K562 (cell line): Measurements from ENCODE around the gene PALMD. TPM values are rescaled to one million over a fixed set of nuclear protein-coding genes. Genes with fewer than 3 reads are reported as not detected.

Experiments
- CBFB ChIP-seq: sonication (generic); formaldehyde crosslinking; IDR thresholded peaks from 2 replicates; pipeline ENCODE4 v1.4.0; 2020; ENCODE audit warnings: mild to moderate bottlenecking, missing genetic modification reagents
- E2F3 ChIP-seq: fragments of 250-450 bp; sonication (Bioruptor Pico); IDR thresholded peaks from 2 replicates; pipeline ENCODE4 v1.4.0; 2020; ENCODE audit warnings: mild to moderate bottlenecking
- KLF10 ChIP-seq: fragments of 250-450 bp; sonication (Bioruptor Pico); IDR thresholded peaks from 2 replicates; pipeline ENCODE4 v1.6.1; 2021; ENCODE audit warnings: matching md5 sums
- MAFG ChIP-seq: fragments of 450-650 bp; conservative IDR thresholded peaks from 2 replicates; pipeline ENCODE4 v1.6.1; 2016; ENCODE audit warnings: missing genetic modification characterization, missing compliant biosample characterization
- NFYB ChIP-seq: IDR thresholded peaks from 2 replicates; pipeline ENCODE4 v1.6.1; 2011; ENCODE audit warnings: mild to moderate bottlenecking, moderate library complexity; ENCODE audit not compliant: insufficient read length; ENCODE audit errors: extremely low read depth
- SMARCA4 ChIP-seq: fragments of 450-650 bp; IDR thresholded peaks from 2 replicates; pipeline ENCODE4 v1.6.1; 2016
- SMARCC2 ChIP-seq: fragments of 450-650 bp; IDR thresholded peaks from 2 replicates; pipeline ENCODE4 v1.6.1; 2017; ENCODE audit warnings: antibody characterized with exemption, moderate library complexity, mild to moderate bottlenecking, low read depth
- SNAPC5 ChIP-seq: fragments of 250-450 bp; sonication (Bioruptor Pico); IDR thresholded peaks from 2 replicates; pipeline ENCODE4 v1.8.0; 2021; ENCODE audit warnings: moderate library complexity, mild to moderate bottlenecking, inconsistent platforms
- TBL1XR1 ChIP-seq, 2 experiments: IDR thresholded peaks; 2 replicates each; pipeline ENCODE4 v1.6.1; 2012; ENCODE audit warnings: improper control_type of control experiment in 2 of 2, low read length in 2 of 2, mild to moderate bottlenecking in 1 of 2
- TBP ChIP-seq: optimal IDR thresholded peaks from 2 replicates; pipeline ENCODE3; 2011; ENCODE audit warnings: low read depth, low read length, improper control_type of control experiment
- ZKSCAN1 ChIP-seq: fragments of 150-350 bp; IDR thresholded peaks from 2 replicates; pipeline ENCODE4 v1.6.1; 2016; ENCODE audit warnings: low read depth, low read length
- ZKSCAN8 ChIP-seq: fragments of 200-800 bp; sonication (Bioruptor generic); IDR thresholded peaks from 2 replicates; pipeline ENCODE4 v1.6.1; 2016; ENCODE audit warnings: missing genetic modification characterization, missing compliant biosample characterization
- ZNF133 ChIP-seq: fragments of 250-450 bp; sonication (Bioruptor Pico); IDR thresholded peaks from 2 replicates; pipeline ENCODE4 v1.4.0; 2020; ENCODE audit warnings: mild to moderate bottlenecking
- ZNF740 ChIP-seq, 3 experiments: fragments of 200-800 bp in 1 of 3; sonication (Bioruptor generic) in 1 of 3; sonication (generic) in 1 of 3; formaldehyde crosslinking in 1 of 3; IDR thresholded peaks; 2 replicates each; pipeline versions ENCODE4 v1.6.1 to v1.8.0; 2016 to 2022; ENCODE audit warnings: mild to moderate bottlenecking in 2 of 3, missing compliant biosample characterization in 2 of 3, missing genetic modification characterization in 2 of 3, missing genetic modification reagents in 1 of 3
- polyA plus RNA-seq, 8 experiments: library from polyadenylated mRNA; depleted of rRNA in 4 of 8; stranded (reverse) in 5 of 8; unstranded in 3 of 8; fragments of >200 nt; fragmentation: Nextera tagmentation in 2 of 8; fragmentation: Illumina TruSeq in 1 of 8; extraction: Ambion mirVana in 2 of 8; extraction: Trizol in 1 of 8; gene quantifications; 2 replicates each; pipeline versions ENCODE4 v1.2.1 to v1.2.3, GENCODE V29; 2011 to 2014; ENCODE audit warnings: inconsistent platforms in 1 of 8, missing spikeins in 1 of 8
- total RNA-seq, 7 experiments: library from RNA; depleted of rRNA in 6 of 7; stranded (reverse); fragments of >200 nt in 6 of 7; fragmentation: Illumina TruSeq in 2 of 7; extraction: Trizol in 2 of 7; gene quantifications; 2 replicates each; pipeline versions ENCODE4 v1.2.1 to v1.2.3, GENCODE V29; 2011 to 2021; ENCODE audit warnings: low replicate concordance in 1 of 7

The PALMD gene
- total and polyA plus RNA-seq, 9 of the 15 experiments (the other 6 are each of a cell fraction or from before 2014, with no cell fraction given) = 2.7 to 13.5 (median 5.4) TPM

- TF ChIP-seq SNAPC5 (no peak), ZNF740 (CRISPR knock-in tag; IDR thresholded peaks at IDR 0.05) (no peak), ZNF740 (tag; IDR thresholded peaks at IDR 0.05) (no peak), TBP (peak; percentile 27), ZKSCAN8 (CRISPR knock-in tag) (0 out of 2 replicates have a peak, but pooled peaks have one; percentile 50), SMARCC2 (no peak), KLF10 (CRISPR knock-in tag) (no peak), TBL1XR1 (IDR thresholded peaks at IDR 0.05; ENCODE audit: low read length in 2 of 2) (0 out of 4 replicates have a peak, but pooled peaks of 1 of the 2 experiments have one; percentile 12), MAFG (tag) (no peak), E2F3 (CRISPR knock-in tag) (no peak), ZKSCAN1 (no peak), SMARCA4 (0 out of 2 replicates have a peak, but pooled peaks have one; percentile 11), CBFB (no peak), NFYB (no peak), ZNF133 (no peak)
These were observed 1.6 kb downstream of the PALMD start (continued) for GRCh38 chr1:99647490-99647889.
